ENCODE results near the gene SLC19A2. TPM values are rescaled to one million over a fixed set of nuclear protein-coding genes. Genes with fewer than 3 reads are reported as not detected.

SLC19A2 gene
- 8.2 and 20.9 TPM in 2 replicates for total RNA-seq

GRCh38 chr1:169485431-169486280 is at the start of gene SLC19A2:
Gene SLC19A2 (minus strand): TSS chr1:169485944. CDS start chr1:169485766, 178 bp downstream.

GRCh38 chr1:169427081-169427641 is 58.6 kb downstream of the SLC19A2 start, which contains the start of gene CCDC181:
Gene CCDC181 (minus strand): TSS chr1:169427474. CDS start chr1:169424927, 2,547 bp downstream.

Small RNA genes within 50 kb of the gene (small RNA-seq; reads per million reads assigned to genes)
- not detected for gene AL021068.2

Other genes with a start within 250 kb of the SLC19A2 start
- 13.4 and 22.8 TPM in 2 replicates for gene NME7, start 118.1 kb downstream of the SLC19A2 start, total RNA-seq
- gene BLZF1, start 117.7 kb downstream of the SLC19A2 start, total RNA-seq, result 25.5 and 36.3 TPM in 2 replicates
- not detected in 2 replicates for gene CCDC181, start 58.5 kb downstream of the SLC19A2 start, total RNA-seq
- gene F5, start 100.5 kb upstream of the SLC19A2 start, total RNA-seq, result not detected in 2 replicates
- gene SELP, start 144.2 kb upstream of the SLC19A2 start, total RNA-seq, result not detected in 2 replicates
- gene SELL, start 225.7 kb upstream of the SLC19A2 start, total RNA-seq, result 0.39 TPM in 1 of 2 replicates, not detected in the other
- not detected in 2 replicates for gene SELE, start 248.1 kb upstream of the SLC19A2 start, total RNA-seq

Data from placental epithelial cell (primary cell).